Stimulated activated CD8-positive, alpha-beta memory T cell treated with anti-CD3 and anti-CD28 coated beads, Interleukin-15, amount 100 ng/mL, for 1 hour (primary cell): ENCODE results near the gene NELFB.
A peak's percentile ranks its signal among the peaks of the same experiment; 100 is the strongest.
"Not testable (repeated sequence)": the region's sequence is repeated elsewhere in the genome, so short reads cannot be mapped to it uniquely, and the experiment has no call there.

Source experiments
- DNase-seq: peaks from one replicate; pipeline ENCODE4 v3.0.0-alpha.2; 2020; ENCODE audit warnings: low read depth

The NELFB gene

DNA sequence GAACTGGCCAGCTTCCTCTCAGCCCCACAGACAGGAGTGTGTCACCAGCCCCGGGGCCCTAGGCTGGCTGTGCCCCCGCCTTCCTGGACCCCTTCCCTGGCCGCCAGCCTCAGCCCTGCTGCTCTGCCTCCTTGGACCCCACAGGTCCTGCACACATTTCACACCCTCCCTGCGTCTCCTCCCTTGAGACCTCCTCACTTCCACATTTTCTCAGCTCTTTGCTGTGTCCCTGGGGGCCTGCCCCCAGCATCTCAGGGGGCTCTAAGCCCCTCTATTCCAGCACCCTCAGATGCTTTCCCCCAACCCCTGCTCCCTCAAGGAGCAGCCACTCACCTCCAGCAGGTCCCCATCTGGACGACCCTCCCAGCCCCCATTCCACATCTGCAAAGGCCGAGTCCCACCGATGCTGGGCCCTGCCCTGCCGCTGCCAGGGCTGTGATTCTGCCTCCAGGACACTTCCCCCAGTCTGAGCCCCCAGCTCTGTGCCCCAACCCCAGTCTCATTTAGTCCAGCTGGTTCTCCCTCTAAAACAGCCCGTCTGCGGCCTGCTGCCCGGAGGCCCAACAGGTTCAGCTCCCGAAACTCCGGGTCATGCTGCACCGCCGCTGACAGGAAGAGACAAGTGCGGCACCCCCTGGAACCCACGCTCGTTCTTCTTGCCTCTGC is 20.2 kb upstream of the NELFB start:
- no peak for DNase-seq

DNA sequence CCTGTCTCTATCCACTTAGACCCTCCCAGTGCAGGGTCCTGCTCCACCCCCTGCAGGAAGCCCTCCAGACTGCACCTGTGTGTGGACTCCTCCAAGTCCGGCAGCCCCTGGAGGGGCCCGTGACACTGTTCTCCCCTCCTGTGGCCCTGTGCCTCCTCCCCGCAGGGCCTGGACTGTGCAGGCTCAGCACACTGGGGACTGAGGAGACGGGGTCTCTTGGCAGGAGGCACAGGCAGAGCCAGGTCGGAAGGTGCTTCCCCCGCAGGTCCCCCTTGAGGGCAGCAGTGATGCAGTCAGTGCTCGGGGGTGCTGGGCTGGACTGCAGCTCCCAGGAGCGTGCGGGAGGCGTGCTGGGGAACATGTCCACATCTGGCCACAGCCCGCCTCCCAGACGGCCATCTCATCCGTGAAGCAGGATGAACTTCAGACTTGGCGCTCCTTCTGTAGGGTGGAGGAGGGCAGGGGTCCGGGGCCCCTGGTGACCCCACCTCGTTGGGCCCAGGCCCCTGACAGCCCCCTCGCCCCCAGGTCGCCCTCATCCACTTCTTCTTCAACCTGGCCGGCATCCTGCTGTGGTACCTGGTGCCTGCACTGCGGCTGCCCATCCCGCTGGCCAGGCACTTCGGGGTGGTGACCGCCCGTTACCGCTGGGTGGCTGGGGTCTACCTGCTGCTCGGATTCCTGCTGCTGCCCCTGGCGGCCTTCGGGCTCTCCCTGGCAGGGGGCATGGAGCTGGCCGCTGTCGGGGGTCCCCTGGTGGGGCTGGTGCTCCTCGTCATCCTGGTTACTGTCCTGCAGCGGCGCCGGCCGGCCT is 19.5 kb upstream of the NELFB start:
- no peak for DNase-seq

DNA sequence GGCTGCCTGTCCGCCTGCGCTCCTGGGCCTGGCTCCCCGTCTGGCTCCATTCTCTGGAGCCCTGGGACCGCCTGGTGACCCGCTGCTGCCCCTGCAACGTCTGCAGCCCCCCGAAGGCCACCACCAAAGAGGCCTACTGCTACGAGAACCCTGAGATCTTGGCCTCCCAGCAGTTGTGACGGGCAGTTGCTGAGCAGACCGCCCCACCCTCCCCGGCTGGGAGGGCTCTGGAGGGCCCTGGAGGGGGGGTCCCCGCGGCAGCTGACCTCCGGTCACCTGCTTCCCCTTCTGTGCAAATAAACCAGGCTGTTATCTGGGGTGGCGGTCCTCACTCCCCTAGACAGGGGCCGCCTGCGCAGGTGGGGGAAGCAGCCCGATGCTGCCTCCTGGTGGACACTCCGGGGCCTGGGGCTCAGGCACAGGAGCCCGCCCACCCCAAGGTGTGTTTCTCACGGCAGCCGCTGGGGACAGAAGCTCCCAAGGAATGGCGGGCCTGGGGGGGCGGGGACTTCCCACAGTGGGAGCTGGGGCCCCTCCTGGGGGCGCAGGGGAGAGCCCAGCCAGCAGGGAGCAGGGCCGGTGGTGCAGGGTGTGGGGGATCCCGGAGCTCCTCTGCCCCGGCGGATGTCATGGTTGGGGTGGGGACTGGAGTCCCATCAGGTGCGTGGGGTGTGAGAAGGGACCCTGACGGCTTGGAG is 18.7 kb upstream of the NELFB start:
- DNase-seq, result peak; percentile 87

DNA sequence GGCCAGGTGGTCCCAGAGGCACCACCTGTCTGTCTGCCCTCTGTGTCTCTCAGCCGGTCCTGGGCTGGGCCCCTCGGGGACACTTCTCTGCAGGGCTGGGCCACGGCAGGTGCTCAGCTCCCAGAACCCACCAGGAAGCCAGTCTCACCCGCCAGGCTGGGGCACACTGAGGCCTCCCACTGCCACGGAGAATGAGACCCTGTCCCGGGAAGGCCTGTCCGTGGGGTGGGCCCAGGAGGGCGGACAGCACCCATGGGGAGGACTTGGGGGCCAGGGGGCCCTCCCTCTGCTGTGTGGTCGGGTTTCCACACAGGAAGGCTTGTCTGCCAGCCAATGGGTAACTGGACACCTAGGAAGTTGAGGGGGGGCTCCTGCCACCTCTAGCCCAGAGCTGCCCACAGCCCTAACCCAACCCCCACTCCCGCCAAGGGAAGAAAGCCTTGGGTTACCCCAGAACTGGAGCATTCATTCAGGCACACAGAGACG is 18.1 kb upstream of the NELFB start:
- no peak for DNase-seq

DNA sequence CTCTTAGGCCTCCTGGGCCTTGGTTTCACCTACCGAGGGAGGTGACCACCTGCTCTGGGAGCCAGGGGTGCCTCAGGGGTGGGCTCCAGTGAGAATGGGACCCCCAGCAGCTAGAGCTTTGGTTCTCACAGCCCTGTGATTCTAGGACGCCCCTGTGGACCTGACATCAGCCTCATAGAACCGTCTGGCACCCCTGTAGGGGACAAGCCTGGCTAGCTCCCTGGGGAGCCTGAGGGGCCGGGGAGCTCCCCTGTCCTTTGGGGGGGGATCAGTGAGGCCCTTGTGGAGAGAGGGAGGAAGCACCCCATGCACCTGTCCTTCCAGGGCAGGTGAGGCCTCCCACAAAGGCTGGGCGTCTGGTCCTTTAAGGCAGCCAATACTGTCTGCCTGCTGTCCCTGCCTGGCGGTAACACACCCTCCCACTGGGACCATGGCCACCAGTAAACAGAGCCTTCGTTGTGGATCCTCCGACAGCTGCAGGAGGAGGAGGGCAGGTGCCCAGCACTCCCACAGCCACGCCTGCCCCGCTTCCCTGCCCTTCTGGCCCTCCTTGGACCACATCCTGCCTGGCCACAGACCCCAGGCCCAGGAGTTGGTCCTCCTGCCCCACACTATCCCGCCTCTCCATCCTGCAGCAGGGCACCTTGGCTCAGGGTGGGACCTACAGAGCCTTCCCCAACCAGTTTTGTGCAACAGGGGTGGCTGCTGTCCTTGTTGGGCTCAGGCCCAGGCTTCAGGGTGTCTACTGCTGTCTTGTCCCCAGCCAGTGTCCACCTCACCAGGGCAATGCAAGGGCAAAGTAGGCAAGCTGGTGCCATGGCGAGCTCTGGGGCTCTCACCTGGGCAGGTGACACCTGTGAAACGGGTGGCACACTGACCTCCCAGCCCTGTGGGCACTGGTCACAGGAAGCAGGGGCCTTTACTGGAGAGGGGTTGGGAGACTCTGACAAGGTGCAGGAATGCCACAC is 17.1 kb upstream of the NELFB start:
- no peak for DNase-seq

- DNase-seq, result not testable (repeated sequence)
These were observed 15.5 kb upstream of the NELFB start for GRCh38 chr9:137239541-137240200.

DNA sequence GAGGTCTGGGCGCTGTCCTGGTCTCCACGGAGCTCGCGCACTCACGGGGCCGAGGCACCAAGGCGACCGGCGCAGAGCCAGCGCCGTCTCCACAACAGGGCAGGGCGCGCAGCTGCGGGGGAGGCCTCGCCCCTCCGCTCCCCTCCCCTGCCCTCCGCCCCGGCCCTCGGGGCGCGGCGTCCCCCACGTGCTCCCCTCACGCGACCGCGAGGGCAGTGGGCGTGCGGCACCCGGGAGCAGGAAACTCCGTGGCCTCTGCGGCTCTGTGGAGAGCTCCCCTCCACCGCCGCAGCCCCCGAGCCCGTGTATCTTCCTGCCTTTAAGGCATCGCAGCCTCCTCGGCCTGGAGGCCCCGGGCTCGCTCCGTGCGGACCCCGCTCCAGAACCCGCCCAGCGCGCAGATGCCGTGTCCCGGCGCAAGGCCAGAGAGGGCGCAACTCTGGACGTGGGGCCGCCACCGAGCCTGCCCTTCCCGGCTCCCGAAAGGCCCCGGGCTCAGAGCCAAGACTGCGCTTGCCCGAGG is 14.7 kb upstream of the NELFB start:
- peak; percentile 27 for DNase-seq

DNA sequence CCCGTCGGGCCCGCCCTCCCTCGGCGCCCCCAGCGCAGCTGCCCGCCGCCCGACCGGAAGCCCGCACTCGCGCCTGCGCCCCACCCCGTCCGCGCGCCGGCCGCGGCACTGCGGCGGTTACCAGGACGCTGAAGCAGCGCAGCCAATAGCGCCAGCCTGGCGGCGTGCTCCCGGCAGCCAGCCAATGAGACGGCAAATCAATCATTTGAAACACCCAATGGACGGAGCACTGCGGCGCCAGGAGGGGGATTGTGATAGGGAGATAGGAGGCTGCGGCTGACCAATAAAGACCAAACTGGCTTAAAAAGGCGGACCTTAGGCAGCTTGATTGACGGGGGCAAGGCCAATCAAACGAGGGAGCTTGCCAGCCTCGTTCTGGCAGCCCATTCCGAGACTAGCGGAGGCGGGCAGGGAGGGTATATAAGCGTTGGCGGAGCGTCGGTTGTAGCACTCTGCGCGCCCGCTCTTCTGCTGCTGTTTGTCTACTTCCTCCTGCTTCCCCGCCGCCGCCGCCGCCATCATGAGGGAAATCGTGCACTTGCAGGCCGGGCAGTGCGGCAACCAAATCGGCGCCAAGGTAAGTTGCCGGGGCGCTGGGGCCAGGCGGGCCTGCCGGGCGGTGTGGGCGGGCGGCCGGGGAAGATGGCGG is 14.2 kb upstream of the NELFB start, which contains the start of gene TUBB4B:
TSS of gene TUBB4B (plus strand) at position 447 of the 649 bp plus-strand sequence. CDS start at position 521, 74 bp downstream.
- peak; percentile 95 for DNase-seq

- peak; percentile 40 for DNase-seq
These were observed 13.4 kb upstream of the NELFB start for GRCh38 chr9:137241490-137242268.

DNA sequence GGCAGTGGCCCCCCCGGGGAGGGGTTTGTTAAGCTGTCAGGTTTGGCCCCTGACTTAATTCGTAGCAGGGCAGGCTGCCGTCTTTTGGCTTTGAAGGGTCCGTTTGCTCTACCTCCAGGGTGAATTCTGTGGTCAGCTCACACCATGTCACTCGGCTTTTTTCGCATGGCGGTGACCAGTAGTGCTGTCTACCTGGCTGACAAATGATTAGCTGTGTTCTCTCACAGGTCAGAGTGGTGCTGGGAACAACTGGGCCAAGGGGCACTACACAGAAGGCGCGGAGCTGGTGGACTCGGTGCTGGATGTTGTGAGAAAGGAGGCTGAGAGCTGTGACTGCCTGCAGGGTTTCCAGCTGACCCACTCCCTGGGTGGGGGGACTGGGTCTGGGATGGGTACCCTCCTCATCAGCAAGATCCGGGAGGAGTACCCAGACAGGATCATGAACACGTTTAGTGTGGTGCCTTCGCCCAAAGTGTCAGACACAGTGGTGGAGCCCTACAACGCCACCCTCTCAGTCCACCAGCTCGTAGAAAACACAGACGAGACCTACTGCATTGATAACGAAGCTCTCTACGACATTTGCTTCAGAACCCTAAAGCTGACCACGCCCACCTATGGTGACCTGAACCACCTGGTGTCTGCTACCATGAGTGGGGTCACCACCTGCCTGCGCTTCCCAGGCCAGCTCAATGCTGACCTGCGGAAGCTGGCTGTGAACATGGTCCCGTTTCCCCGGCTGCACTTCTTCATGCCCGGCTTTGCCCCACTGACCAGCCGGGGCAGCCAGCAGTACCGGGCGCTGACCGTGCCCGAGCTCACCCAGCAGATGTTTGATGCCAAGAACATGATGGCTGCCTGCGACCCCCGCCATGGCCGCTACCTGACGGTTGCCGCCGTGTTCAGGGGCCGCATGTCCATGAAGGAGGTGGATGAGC is 12.6 kb upstream of the NELFB start:
- DNase-seq, result no peak

DNA sequence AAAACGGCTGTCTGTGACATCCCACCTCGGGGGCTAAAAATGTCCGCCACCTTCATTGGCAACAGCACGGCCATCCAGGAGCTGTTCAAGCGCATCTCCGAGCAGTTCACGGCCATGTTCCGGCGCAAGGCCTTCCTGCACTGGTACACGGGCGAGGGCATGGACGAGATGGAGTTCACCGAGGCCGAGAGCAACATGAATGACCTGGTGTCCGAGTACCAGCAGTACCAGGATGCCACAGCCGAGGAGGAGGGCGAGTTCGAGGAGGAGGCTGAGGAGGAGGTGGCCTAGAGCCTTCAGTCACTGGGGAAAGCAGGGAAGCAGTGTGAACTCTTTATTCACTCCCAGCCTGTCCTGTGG is 11.9 kb upstream of the NELFB start:
- not testable (repeated sequence) for DNase-seq

DNA sequence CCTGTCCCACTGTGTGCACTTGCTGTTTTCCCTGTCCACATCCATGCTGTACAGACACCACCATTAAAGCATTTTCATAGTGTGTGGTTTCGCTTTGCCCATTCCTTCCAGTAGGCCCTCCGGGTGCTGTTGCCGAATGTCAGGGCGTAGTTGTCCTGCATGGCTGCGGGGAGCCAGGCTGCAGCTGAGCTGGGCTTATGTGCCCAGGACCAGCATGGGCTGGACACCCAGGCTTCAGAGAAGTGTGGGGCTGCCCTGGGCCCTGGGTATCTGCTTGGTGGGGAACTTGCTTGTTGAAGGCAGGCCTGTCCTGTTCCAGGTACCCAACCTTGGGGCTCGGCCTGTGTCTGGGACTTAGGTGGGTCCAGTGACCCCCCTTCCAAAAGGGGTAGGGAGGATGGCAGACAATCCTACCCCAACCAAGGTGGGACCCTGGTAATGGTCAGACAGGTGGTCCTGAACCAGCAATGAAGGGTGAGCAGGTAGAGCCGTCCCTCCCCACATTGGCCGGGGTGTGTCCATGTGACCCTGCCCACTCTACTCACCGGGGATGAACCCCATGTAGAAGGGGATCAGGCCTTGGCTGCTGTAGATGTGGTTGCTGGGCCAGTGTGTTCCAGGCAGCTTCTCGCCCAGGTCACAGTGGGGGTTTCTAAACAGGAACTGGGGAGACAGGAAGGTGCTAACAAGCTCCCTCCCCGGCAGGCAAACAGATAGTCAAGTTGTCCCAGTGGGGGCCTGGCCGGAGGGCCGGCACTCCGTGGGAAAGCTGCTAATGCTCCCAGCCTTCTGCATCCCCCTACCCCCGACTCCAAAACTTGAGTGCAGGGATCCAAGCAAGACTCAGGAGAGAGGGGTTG is 11.3 kb upstream of the NELFB start:
- DNase-seq, result no peak

GRCh38 chr9:137244486-137245449 is 10.4 kb upstream of the NELFB start:
- no peak for DNase-seq

DNA sequence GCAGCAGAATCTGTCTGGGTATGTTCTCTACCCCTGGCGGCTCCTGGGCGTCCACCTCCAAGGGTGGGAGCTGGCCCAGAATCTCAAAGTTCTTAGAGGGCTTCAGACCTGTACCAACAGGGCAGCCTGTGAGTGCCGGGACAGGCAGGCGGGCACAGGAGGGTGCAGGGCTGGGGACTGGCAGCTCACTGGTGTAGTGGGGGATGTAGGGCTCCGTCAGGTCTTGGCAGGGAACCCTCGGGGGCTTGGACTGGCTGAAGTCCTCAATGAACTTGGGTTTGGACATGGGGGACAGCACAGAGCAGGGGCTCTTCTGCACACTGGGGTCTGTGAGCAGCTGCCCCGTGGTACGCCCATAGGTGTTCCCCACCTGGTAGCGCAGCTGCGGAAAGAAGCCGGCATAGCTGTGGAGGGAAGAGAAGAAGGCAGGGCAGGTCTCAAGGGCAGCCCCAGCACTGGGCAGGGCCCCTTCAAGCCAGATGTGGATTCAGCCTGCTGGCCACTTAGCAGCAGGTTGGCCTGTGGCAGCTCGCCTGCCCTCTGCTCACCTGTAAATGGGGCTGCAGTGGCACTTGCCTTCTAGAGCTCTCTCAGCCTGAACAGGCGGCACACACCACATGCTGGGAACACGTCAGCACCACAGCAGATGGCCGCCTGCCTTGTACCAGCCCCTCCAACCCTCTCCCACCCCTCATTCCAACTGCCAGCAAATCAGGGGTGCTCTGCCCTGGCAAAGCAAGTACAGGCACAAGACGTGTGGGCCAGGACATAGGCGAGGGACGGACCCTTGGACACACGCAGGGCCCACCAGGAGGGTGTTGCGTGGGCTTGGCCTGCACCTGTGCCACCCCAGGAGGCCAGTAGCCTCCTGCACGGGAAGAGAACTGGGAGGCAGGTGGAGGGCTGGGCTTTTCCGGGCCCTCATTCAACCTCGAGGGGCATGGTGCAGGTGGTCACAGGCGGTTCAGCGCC is 9.4 kb upstream of the NELFB start:
- DNase-seq, result no peak
